Measurements from ENCODE around the gene STARD13.

- TF ChIP-seq CTCF (IDR thresholded peaks at IDR 0.05) (no peak), ZFX (IDR thresholded peaks at IDR 0.05; ENCODE audit: borderline replicate concordance) (no peak)
Measured at GRCh38 chr13:33182729-33183128, 102.8 kb downstream of the STARD13 start.
